Transverse colon (tissue), 4 donors: ENCODE measurements around the gene CACNA1G. TPM values are rescaled to one million over a fixed set of nuclear protein-coding genes. Genes with fewer than 3 reads are reported as not detected.

ENCODE experiments used
- DNase-seq: peaks from one replicate; pipeline ENCODE4 v3.0.0-alpha.2; 2019
- H3K27ac ChIP-seq, 4 donors: fragments of 200-600 bp; sonication (generic); 2 replicates each; pipeline ENCODE4 v1.5.1; 2016 to 2018; ENCODE audit warnings: inconsistent platforms in 4 of 4
- H3K27me3 ChIP-seq: fragments of 200-600 bp; sonication (generic); 2 replicates; pipeline ENCODE4 v1.5.1; 2017; ENCODE audit warnings: inconsistent platforms
- H3K36me3 ChIP-seq, 4 donors: fragments of 200-600 bp; sonication (generic); 2 replicates each; pipeline ENCODE4 v1.5.1; 2017 to 2019; ENCODE audit warnings: inconsistent platforms in 4 of 4
- H3K4me1 ChIP-seq, 4 donors: fragments of 200-600 bp; sonication (generic); 2 replicates each; pipeline ENCODE4 v1.5.1; 2017 to 2020; ENCODE audit warnings: inconsistent platforms in 4 of 4
- H3K4me3 ChIP-seq, 4 donors: fragments of 200-600 bp; sonication (generic); 1 replicate in 1 of 4; 2 replicates in 3 of 4; pipeline versions ENCODE4 v1.5.1 to v1.6.1; 2017 to 2019; ENCODE audit warnings: inconsistent platforms in 4 of 4
- H3K9me3 ChIP-seq, 2 donors: fragments of 200-600 bp; sonication (generic); 2 replicates each; pipeline ENCODE4 v1.5.1; 2017 to 2019; ENCODE audit warnings: inconsistent platforms in 2 of 2
- CTCF ChIP-seq, 5 experiments: fragments of 200-600 bp in 3 of 5; fragments of 450-650 bp in 2 of 5; sonication (generic) in 3 of 5; IDR thresholded peaks; 1 replicate in 2 of 5; 2 replicates in 3 of 5; pipeline ENCODE4 v1.5.1; 2016 to 2017; ENCODE audit warnings: antibody characterized with exemption in 5 of 5, inconsistent platforms in 3 of 5, mild to moderate bottlenecking in 2 of 5, moderate library complexity in 1 of 5
- EP300 ChIP-seq: sonication (generic); formaldehyde crosslinking; IDR thresholded peaks from one replicate; pipeline ENCODE4 v1.6.1; 2017; ENCODE audit warnings: antibody characterized with exemption, low read depth
- POLR2A ChIP-seq: fragments of 450-650 bp; IDR thresholded peaks from one replicate; pipeline ENCODE4 v1.6.1; 2016; ENCODE audit warnings: antibody characterized with exemption, mild to moderate bottlenecking, moderate library complexity
- POLR2AphosphoS5 ChIP-seq, 3 donors: sonication (generic); formaldehyde crosslinking; IDR thresholded peaks; one replicate each; pipeline ENCODE4 v1.6.1; 2016; ENCODE audit warnings: antibody characterized with exemption in 3 of 3
- WGBS, 2 donors: methylation state at CpG; one replicate each; pipeline ENCODE4 v1.1.5; 2018; ENCODE audit warnings: low coverage in 1 of 2; 5-methylcytosine and 5-hydroxymethylcytosine counted together
- in situ Hi-C, 4 donors: fragments of 200-750 bp; cut with MboI; loops; one replicate each; pipeline versions ENCODE4 v1.15.0 to v1.15.1; 2017; ENCODE audit warnings: low sequenced_read_pairs in 3 of 4, low pct_ligation_motif_present in 1 of 4, low pct_unique_long_range_greater_than_20kb in 1 of 4
- intact Hi-C: fragments of 100-400 bp; cut with DNase I; formaldehyde crosslinking; loops from one replicate; pipeline ENCODE4 v1.15.1; 2023; ENCODE audit warnings: low total_unique reads
- total RNA-seq, 4 donors: library from RNA; depleted of rRNA; stranded (reverse); fragments of >200 nt; gene quantifications; one replicate each; pipeline ENCODE4 v1.1.0, GENCODE V29; 2016

The CACNA1G gene
- total RNA-seq, 4 donors from 2014 or later: 0.14 TPM; not detected in 3

- WGBS, 2 donors: 79 to 88% methylated on average over 10 to 22 of the region's 22 CpGs
- Histone ChIP-seq H3K4me1 (peaks cover 5 to 11% (median 6%) of the 10 kb centered on the region in 4 donors), H3K4me3 (no peak overlapping the region), H3K9me3 (no peaks in the 10 kb centered on the region), H3K27ac (no peak overlapping the region), H3K27me3 (no peaks in the 10 kb centered on the region), H3K36me3 (no peaks in the 10 kb centered on the region)
- no peak for DNase-seq
- intact Hi-C loops (no loop called here), in situ Hi-C loops (no loop called here)
- TF ChIP-seq POLR2A (no peak), EP300 (no peak), POLR2AphosphoS5 (IDR thresholded peaks at IDR 0.05) (no peak), CTCF (IDR thresholded peaks at IDR 0.05) (no peak)
Measured at GRCh38 chr17:50608700-50609379, 48.3 kb downstream of the CACNA1G start.

- DNase-seq: no peak
- WGBS, 2 donors: 92 to 100% methylated on average over 1 to 24 of the region's 24 CpGs
- no peak overlapping the region for H3K4me3 ChIP-seq
- intact Hi-C loops (no loop called here), in situ Hi-C loops (no loop called here)
- no peaks in the 10 kb centered on the region for H3K36me3 ChIP-seq
- peaks cover 3 to 6% (median 5%) of the 10 kb centered on the region in 4 donors for H3K4me1 ChIP-seq
- H3K27me3 ChIP-seq: no peaks in the 10 kb centered on the region
- H3K27ac ChIP-seq: no peak overlapping the region
- H3K9me3 ChIP-seq: no peaks in the 10 kb centered on the region
- TF ChIP-seq EP300: no peak
- TF ChIP-seq POLR2A: no peak
- TF ChIP-seq CTCF (IDR thresholded peaks at IDR 0.05): no peak
- no peak for TF ChIP-seq POLR2AphosphoS5 (IDR thresholded peaks at IDR 0.05)
Measured at GRCh38 chr17:50609380-50610074, 49.0 kb downstream of the CACNA1G start.

GRCh38 chr17:50611634-50612033 lies 51.1 kb downstream of the CACNA1G start:
- intact Hi-C loops (no loop called here), in situ Hi-C loops (no loop called here)
- Histone ChIP-seq H3K9me3 (no peaks in the 10 kb centered on the region), H3K36me3 (no peaks in the 10 kb centered on the region), H3K27me3 (no peaks in the 10 kb centered on the region), H3K4me1 (no peaks in the 10 kb centered on the region), H3K4me3 (no peak overlapping the region), H3K27ac (no peak overlapping the region)
- TF ChIP-seq CTCF (IDR thresholded peaks at IDR 0.05) (no peak), POLR2A (no peak), EP300 (no peak), POLR2AphosphoS5 (IDR thresholded peaks at IDR 0.05) (no peak)
- WGBS, 2 donors: 69% methylated on average over 6 of the region's 6 CpGs; no CpG with 5 or more reads in 1 of the 2 donors
- DNase-seq: no peak

GRCh38 chr17:50612281-50612680 lies 51.8 kb downstream of the CACNA1G start:
- Histone ChIP-seq H3K4me1 (no peaks in the 10 kb centered on the region), H3K36me3 (no peaks in the 10 kb centered on the region), H3K27ac (no peak overlapping the region), H3K27me3 (no peaks in the 10 kb centered on the region), H3K9me3 (no peaks in the 10 kb centered on the region), H3K4me3 (no peak overlapping the region)
- no peak for DNase-seq
- 91% methylated on average over 12 of the region's 12 CpGs; no CpG with 5 or more reads in 1 of the 2 donors for whole genome bisulfite sequencing, 2 donors
- in situ Hi-C loops: no loop called here
- TF ChIP-seq POLR2A (no peak), CTCF (IDR thresholded peaks at IDR 0.05) (no peak), EP300 (no peak), POLR2AphosphoS5 (IDR thresholded peaks at IDR 0.05) (no peak)
- intact Hi-C loops: no loop called here
